ENCODE results near the gene AK3. TPM values are rescaled to one million over a fixed set of nuclear protein-coding genes. Genes with fewer than 3 reads are reported as not detected.

AK3 gene
- total RNA-seq, 1 donor from 2014 or later = 47.5 TPM

GRCh38 chr9:4717815-4718214 is 23.2 kb downstream of the AK3 start:
- Mint-ChIP-seq H3K27ac (ENCODE audit: unreplicated experiment) (no peak overlapping the region), H3K9me3 (ENCODE audit: unreplicated experiment) (no peaks in the 10 kb centered on the region), H3K36me3 (ENCODE audit: unreplicated experiment) (peaks cover 41% of the 10 kb centered on the region), H3K4me1 (ENCODE audit: unreplicated experiment) (no peaks in the 10 kb centered on the region), H3K4me3 (ENCODE audit: unreplicated experiment) (no peak overlapping the region), H3K27me3 (ENCODE audit: unreplicated experiment) (no peaks in the 10 kb centered on the region)
- no peak for DNase-seq (ENCODE audit: extremely low spot score, unreplicated experiment)
- TF ChIP-seq, protein P1, sequence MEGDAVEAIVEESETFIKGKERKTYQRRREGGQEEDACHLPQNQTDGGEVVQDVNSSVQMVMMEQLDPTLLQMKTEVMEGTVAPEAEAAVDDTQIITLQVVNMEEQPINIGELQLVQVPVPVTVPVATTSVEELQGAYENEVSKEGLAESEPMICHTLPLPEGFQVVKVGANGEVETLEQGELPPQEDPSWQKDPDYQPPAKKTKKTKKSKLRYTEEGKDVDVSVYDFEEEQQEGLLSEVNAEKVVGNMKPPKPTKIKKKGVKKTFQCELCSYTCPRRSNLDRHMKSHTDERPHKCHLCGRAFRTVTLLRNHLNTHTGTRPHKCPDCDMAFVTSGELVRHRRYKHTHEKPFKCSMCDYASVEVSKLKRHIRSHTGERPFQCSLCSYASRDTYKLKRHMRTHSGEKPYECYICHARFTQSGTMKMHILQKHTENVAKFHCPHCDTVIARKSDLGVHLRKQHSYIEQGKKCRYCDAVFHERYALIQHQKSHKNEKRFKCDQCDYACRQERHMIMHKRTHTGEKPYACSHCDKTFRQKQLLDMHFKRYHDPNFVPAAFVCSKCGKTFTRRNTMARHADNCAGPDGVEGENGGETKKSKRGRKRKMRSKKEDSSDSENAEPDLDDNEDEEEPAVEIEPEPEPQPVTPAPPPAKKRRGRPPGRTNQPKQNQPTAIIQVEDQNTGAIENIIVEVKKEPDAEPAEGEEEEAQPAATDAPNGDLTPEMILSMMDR (IDR thresholded peaks at IDR 0.05) = no peak

- H3K36me3 Mint-ChIP-seq (ENCODE audit: unreplicated experiment) = peaks cover 40% of the 10 kb centered on the region
- no peak overlapping the region for H3K4me3 Mint-ChIP-seq (ENCODE audit: unreplicated experiment)
- no peak for DNase-seq (ENCODE audit: extremely low spot score, unreplicated experiment)
- no peaks in the 10 kb centered on the region for H3K27me3 Mint-ChIP-seq (ENCODE audit: unreplicated experiment)
- no peaks in the 10 kb centered on the region for H3K4me1 Mint-ChIP-seq (ENCODE audit: unreplicated experiment)
- no peak overlapping the region for H3K27ac Mint-ChIP-seq (ENCODE audit: unreplicated experiment)
- H3K9me3 Mint-ChIP-seq (ENCODE audit: unreplicated experiment) = no peaks in the 10 kb centered on the region
- TF ChIP-seq, protein P1 (IDR thresholded peaks at IDR 0.05) = no peak
Observed at GRCh38 chr9:4716163-4716562, 24.8 kb downstream of the AK3 start.

DNA sequence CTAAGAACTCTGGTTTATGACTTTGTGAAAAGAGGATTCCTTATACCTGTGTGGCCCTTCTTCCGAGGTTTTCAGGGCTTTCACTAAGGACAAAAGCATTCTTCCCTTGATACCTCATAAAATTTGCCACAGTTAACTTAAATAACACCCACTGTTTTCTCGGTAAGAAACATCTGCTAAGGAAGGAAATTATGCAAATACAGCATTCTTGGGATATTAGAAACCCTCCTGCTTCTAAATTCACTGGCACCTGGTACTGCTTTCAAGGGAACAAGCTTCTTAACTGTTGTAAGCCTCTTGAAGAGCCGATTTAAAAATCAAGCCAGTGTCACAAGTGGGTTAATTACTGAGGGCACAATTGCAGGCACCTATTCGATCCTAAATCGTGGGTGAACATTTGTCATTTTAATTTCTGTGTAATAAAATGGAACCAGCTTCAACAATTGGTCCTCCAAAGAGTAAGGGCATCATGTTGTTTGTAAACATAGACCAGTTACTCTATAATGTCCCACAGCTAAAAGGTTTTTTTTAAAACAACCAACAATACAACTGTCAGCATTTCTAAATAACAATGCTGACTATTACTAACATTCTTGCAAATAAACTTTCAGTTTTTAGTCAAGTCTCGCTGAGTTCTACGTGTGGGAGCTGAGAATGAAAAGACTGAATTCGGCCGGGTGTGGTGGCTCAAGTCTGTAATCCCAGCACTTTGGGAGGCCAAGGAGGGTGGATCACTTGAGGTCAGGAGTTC is 26.6 kb downstream of the AK3 start:
- no peak overlapping the region for H3K27ac Mint-ChIP-seq (ENCODE audit: unreplicated experiment)
- H3K4me1 Mint-ChIP-seq (ENCODE audit: unreplicated experiment) = no peaks in the 10 kb centered on the region
- no peaks in the 10 kb centered on the region for H3K27me3 Mint-ChIP-seq (ENCODE audit: unreplicated experiment)
- no peak overlapping the region for H3K4me3 Mint-ChIP-seq (ENCODE audit: unreplicated experiment)
- no peaks in the 10 kb centered on the region for H3K9me3 Mint-ChIP-seq (ENCODE audit: unreplicated experiment)
- DNase-seq (ENCODE audit: extremely low spot score, unreplicated experiment) = no peak
- H3K36me3 Mint-ChIP-seq (ENCODE audit: unreplicated experiment) = peaks cover 41% of the 10 kb centered on the region
- TF ChIP-seq, protein P1 (IDR thresholded peaks at IDR 0.05) = no peak

- Mint-ChIP-seq H3K36me3 (ENCODE audit: unreplicated experiment) (peaks cover 44% of the 10 kb centered on the region), H3K9me3 (ENCODE audit: unreplicated experiment) (no peaks in the 10 kb centered on the region), H3K4me1 (ENCODE audit: unreplicated experiment) (no peaks in the 10 kb centered on the region), H3K27me3 (ENCODE audit: unreplicated experiment) (no peaks in the 10 kb centered on the region), H3K4me3 (ENCODE audit: unreplicated experiment) (no peak overlapping the region), H3K27ac (ENCODE audit: unreplicated experiment) (no peak overlapping the region)
- TF ChIP-seq, protein P1 (IDR thresholded peaks at IDR 0.05) = no peak
- no peak for DNase-seq (ENCODE audit: extremely low spot score, unreplicated experiment)
Observed at GRCh38 chr9:4713849-4714248, 27.2 kb downstream of the AK3 start.

DNA sequence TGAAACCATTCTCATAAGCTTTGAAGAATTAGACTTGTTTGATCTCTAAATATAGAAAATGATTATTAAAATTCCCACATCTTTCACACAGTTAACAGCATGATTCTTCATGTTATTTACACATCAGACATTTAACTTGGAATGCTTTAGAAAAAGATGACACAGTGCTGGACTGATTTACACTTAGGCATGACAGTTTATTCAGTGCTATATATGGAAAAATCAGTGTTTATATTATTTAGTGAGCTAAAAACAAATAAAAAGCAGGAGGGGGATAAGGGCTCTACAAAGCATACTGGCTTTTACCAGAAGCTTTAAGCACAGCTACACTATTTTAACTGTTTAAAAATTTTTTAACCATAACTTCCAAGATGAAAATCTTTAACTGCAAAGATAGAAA is 31.6 kb downstream of the AK3 start:
- H3K36me3 Mint-ChIP-seq (ENCODE audit: unreplicated experiment) = peaks cover 36% of the 10 kb centered on the region
- no peak for DNase-seq (ENCODE audit: extremely low spot score, unreplicated experiment)
- TF ChIP-seq, protein P1 (IDR thresholded peaks at IDR 0.05) = no peak
- H3K27me3 Mint-ChIP-seq (ENCODE audit: unreplicated experiment) = no peaks in the 10 kb centered on the region
- no peak overlapping the region for H3K27ac Mint-ChIP-seq (ENCODE audit: unreplicated experiment)
- H3K4me1 Mint-ChIP-seq (ENCODE audit: unreplicated experiment) = no peaks in the 10 kb centered on the region
- no peaks in the 10 kb centered on the region for H3K9me3 Mint-ChIP-seq (ENCODE audit: unreplicated experiment)
- H3K4me3 Mint-ChIP-seq (ENCODE audit: unreplicated experiment) = no peak overlapping the region
